NCI-H226 (cell line): ENCODE data around the gene SHQ1.

Experiments used
- DNase-seq: peaks from one replicate; pipeline ENCODE4 v3.0.0-alpha.2; 2015

The SHQ1 gene

DNA sequence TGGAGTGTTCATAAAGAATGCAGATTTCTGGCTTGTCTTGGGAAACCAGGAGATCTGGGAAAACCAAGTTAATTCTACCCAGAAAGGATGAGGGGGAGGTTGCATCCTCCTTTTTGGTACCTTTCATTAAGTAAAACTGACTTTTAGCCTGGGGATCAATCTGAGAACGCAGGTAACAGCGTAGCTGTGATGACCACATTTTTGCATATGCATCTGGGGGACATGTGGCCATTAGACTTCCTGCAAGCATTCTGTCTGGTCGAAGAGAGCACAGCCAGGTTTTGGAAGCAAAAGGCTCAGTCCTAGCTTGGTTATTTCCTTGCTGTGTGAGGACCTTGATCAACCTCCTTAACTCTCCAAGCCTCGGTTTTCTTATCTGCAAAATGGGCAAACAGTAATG lies 145.2 kb downstream of the SHQ1 start:
- DNase-seq = no peak

DNA sequence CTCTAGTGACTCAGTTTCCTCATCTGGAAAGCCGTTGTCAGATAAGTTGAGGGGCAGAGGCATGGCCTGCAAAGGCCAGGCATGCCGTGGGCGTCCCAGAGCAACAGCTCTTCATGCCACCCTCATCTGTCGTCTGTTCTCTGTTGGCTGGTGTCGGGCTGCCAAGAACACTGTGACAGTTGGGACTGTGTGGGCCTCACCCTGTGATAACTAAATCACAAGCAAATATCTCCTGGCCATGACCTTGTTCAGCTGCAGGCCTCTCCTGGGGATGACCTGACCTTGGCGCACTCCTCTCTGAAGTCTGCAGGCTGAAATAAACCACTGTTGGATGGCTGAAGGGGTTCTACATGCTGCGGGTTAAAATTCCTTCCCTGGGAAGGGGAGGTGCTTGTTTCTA lies 145.9 kb downstream of the SHQ1 start:
- DNase-seq = no peak

DNA sequence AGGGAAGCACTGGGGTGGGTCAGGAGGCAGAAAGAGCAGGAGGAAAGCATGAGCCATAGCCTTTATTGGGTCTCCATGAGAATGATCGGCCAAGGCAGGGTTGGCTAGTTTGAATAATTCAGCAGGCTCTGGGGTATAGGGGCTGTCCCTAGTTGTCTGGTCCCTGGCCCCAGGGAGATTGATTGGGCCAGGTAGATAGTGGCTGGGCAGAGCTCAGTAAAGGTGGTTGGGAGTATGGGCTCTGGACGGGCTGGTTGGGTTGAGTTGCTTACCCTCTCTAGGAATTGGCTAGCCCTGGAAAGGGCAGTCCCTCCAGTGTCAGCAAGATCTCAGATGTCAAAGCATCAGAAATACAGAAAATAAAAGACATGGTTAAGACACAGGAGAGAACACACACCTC lies 148.1 kb downstream of the SHQ1 start:
- no peak for DNase-seq

DNA sequence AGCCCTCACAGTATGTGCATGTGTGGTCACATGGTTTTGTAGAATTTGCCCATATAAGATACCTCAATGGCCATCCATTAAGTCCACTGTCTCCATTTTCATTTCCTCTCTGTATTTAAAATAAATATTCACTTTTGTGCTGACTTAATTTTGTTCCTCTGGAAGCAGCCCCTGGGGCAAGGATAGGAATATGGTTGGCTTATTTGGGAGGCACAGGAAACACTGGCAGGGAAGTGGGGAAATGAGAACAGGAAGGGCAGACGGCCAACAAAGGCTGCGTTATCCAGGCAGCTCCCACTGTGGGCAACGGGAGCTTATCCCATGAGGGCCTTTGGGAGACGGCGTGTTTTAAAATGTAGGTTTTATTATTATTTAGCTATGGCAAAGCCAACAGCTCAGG lies 148.6 kb downstream of the SHQ1 start:
- no peak for DNase-seq
